SK-N-SH (cell line): ENCODE data around the gene FCER1G. TPM values are rescaled to one million over a fixed set of nuclear protein-coding genes. Genes with fewer than 3 reads are reported as not detected.
A peak's percentile ranks its signal among the peaks of the same experiment; 100 is the strongest.

ENCODE experiments used
- CTCF ChIA-PET: fragments of 300-600, 350-600 bp; formaldehyde crosslinking; extraction: SDS; loops from one replicate; lab custom pipeline; 2021; lab: Yijun Ruan, JAX
- POLR2A ChIA-PET: fragments of 350-600 bp; sonication (Branson Sonifier 250); formaldehyde crosslinking; extraction: SDS; loops from one replicate; lab custom pipeline; 2020; ENCODE audit warnings: antibody characterized with exemption, inconsistent platforms; lab: Yijun Ruan, JAX
- DNase-seq: peaks from one replicate; pipeline ENCODE4 v3.0.0; 2012
- H2AFZ ChIP-seq: fragments of 200-600 bp; sonication (generic); 2 replicates; pipeline ENCODE4 v1.8.1; 2016; ENCODE audit warnings: antibody characterized with exemption, mild to moderate bottlenecking, low read depth
- H3F3A ChIP-seq: fragments of 200-600 bp; sonication (generic); replicated peaks from 2 replicates; pipeline ENCODE3; 2016; ENCODE audit warnings: antibody characterized with exemption, mild to moderate bottlenecking; ENCODE audit not compliant: insufficient read depth
- H3K27ac ChIP-seq, 2 experiments: fragments of 200-500 bp in 1 of 2; fragments of 200-600 bp in 1 of 2; sonication (Bioruptor generic) in 1 of 2; sonication (generic), shearing (Covaris generic) in 1 of 2; 2 replicates each; pipeline versions ENCODE4 v1.5.1 to v1.6.1; 2014 to 2016; ENCODE audit warnings: low read depth in 2 of 2, inconsistent platforms in 1 of 2, low read length in 1 of 2, mild to moderate bottlenecking in 1 of 2, mixed read lengths in 1 of 2
- H3K27me3 ChIP-seq: fragments of 200-600 bp; sonication (generic), shearing (Covaris generic); 2 replicates; pipeline ENCODE4 v1.6.1; 2016; ENCODE audit warnings: mixed run types; ENCODE audit not compliant: insufficient read depth
- H3K36me3 ChIP-seq, 2 experiments: fragments of 200-500 bp in 1 of 2; fragments of 200-600 bp in 1 of 2; sonication (Bioruptor generic) in 1 of 2; sonication (generic) in 1 of 2; replicated peaks in 1 of 2; 2 replicates each; pipeline versions ENCODE3 to v1.5.1; 2014 to 2016; ENCODE audit warnings: low read length in 1 of 2, mild to moderate bottlenecking in 1 of 2; ENCODE audit not compliant: insufficient read depth in 2 of 2, control insufficient read depth in 1 of 2
- H3K4me1 ChIP-seq, 2 experiments: fragments of 200-500 bp in 1 of 2; fragments of 200-600 bp in 1 of 2; sonication (Bioruptor generic) in 1 of 2; sonication (generic), shearing (Covaris generic) in 1 of 2; 2 replicates each; pipeline versions ENCODE4 v1.5.1 to v1.6.1; 2014 to 2016; ENCODE audit warnings: low read depth in 1 of 2, low read length in 1 of 2, mixed run types in 1 of 2; ENCODE audit not compliant: insufficient read depth in 2 of 2, control insufficient read depth in 1 of 2
- H3K4me2 ChIP-seq: fragments of 200-600 bp; sonication (generic), shearing (Covaris generic); 2 replicates; pipeline ENCODE4 v1.6.1; 2017; ENCODE audit warnings: mixed run types
- H3K4me3 ChIP-seq, 2 experiments: fragments of 200-500 bp in 1 of 2; fragments of 200-600 bp in 1 of 2; sonication (Bioruptor generic) in 1 of 2; sonication (generic), shearing (Covaris generic) in 1 of 2; 2 replicates each; pipeline versions ENCODE4 v1.5.1 to v1.8.1; 2014 to 2016; ENCODE audit warnings: low read depth in 2 of 2, inconsistent platforms in 1 of 2, low read length in 1 of 2, mild to moderate bottlenecking in 1 of 2, mixed read lengths in 1 of 2, moderate library complexity in 1 of 2
- H3K79me2 ChIP-seq: fragments of 200-600 bp; sonication (generic); 2 replicates; pipeline ENCODE4 v1.8.1; 2017; ENCODE audit warnings: mild to moderate bottlenecking; ENCODE audit not compliant: insufficient read depth
- H3K9ac ChIP-seq: fragments of 200-600 bp; sonication (generic); 2 replicates; pipeline ENCODE4 v1.6.1; 2017; ENCODE audit warnings: mixed run types
- H3K9me2 ChIP-seq: fragments of 200-600 bp; sonication (generic); 2 replicates; pipeline ENCODE4 v1.6.1; 2017; ENCODE audit warnings: mixed run types
- H3K9me3 ChIP-seq: fragments of 200-600 bp; sonication (generic); 2 replicates; pipeline ENCODE4 v1.6.1; 2017; ENCODE audit warnings: mixed run types, mild to moderate bottlenecking, moderate library complexity
- H4K20me1 ChIP-seq: fragments of 200-600 bp; sonication (generic); 2 replicates; pipeline ENCODE4 v1.6.1; 2017; ENCODE audit warnings: mild to moderate bottlenecking, mixed run types; ENCODE audit not compliant: insufficient read depth
- CTCF ChIP-seq: fragments of 200-600 bp; sonication (generic); IDR thresholded peaks from 2 replicates; pipeline ENCODE4 v1.6.1; 2017; ENCODE audit warnings: antibody characterized with exemption, mild to moderate bottlenecking, moderate library complexity
- EP300 ChIP-seq, 2 experiments: IDR thresholded peaks; 2 replicates each; pipeline versions ENCODE4 v1.4.0 to v1.6.1; 2012; ENCODE audit warnings: borderline replicate concordance in 1 of 2, low read depth in 1 of 2, low read length in 1 of 2
- FOSL2 ChIP-seq: IDR thresholded peaks from 2 replicates; pipeline ENCODE4 v1.4.0; 2012; ENCODE audit warnings: low read depth, mild to moderate bottlenecking, moderate library complexity, borderline replicate concordance
- FOXJ3 ChIP-seq: sonication (generic); formaldehyde crosslinking; IDR thresholded peaks from 2 replicates; pipeline ENCODE4 v1.5.1; 2020; ENCODE audit warnings: mild to moderate bottlenecking, missing genetic modification reagents
- JUND ChIP-seq: IDR thresholded peaks from 2 replicates; pipeline ENCODE4 v1.4.0; 2012
- MAX ChIP-seq: IDR thresholded peaks from 2 replicates; pipeline ENCODE4 v1.4.0; 2012; ENCODE audit warnings: low read depth
- MEF2A ChIP-seq: IDR thresholded peaks from 2 replicates; pipeline ENCODE4 v1.4.0; 2012; ENCODE audit warnings: low read depth, borderline replicate concordance
- MXI1 ChIP-seq: IDR thresholded peaks from 2 replicates; pipeline ENCODE4 v1.6.1; 2012; ENCODE audit warnings: mild to moderate bottlenecking, low read depth, low read length, improper control_type of control experiment
- NRF1 ChIP-seq: IDR thresholded peaks from 2 replicates; pipeline ENCODE4 v1.6.1; 2012; ENCODE audit warnings: low read depth, mild to moderate bottlenecking, low read length
- PBX3 ChIP-seq: IDR thresholded peaks from 2 replicates; pipeline ENCODE4; 2012
- RCOR1 ChIP-seq: fragments of 150-350 bp; IDR thresholded peaks from 2 replicates; pipeline ENCODE4 v1.6.1; 2017; ENCODE audit warnings: antibody characterized with exemption, low read length
- REST ChIP-seq: IDR thresholded peaks from 2 replicates; pipeline ENCODE4 v1.6.1; 2012; ENCODE audit warnings: mild to moderate bottlenecking, low read depth, low read length, moderate library complexity
- RFX5 ChIP-seq: IDR thresholded peaks from 2 replicates; pipeline ENCODE4 v1.6.1; 2012; ENCODE audit warnings: mild to moderate bottlenecking, improper control_type of control experiment, low read length
- TAF1 ChIP-seq: IDR thresholded peaks from 2 replicates; pipeline ENCODE4 v1.6.1; 2012; ENCODE audit warnings: low read depth, mild to moderate bottlenecking, low read length, moderate library complexity, borderline replicate concordance
- TCF12 ChIP-seq: IDR thresholded peaks from 2 replicates; pipeline ENCODE4 v1.4.0; 2012
- TEAD4 ChIP-seq: IDR thresholded peaks from 2 replicates; pipeline ENCODE4 v1.4.0; 2012; ENCODE audit warnings: mild to moderate bottlenecking, borderline replicate concordance; ENCODE audit not compliant: insufficient read depth
- USF1 ChIP-seq: IDR thresholded peaks from 2 replicates; pipeline ENCODE4 v1.4.0; 2012; ENCODE audit warnings: low read depth, borderline replicate concordance
- YY1 ChIP-seq: IDR thresholded peaks from 2 replicates; pipeline ENCODE4 v1.4.0; 2012; ENCODE audit warnings: low read depth, mild to moderate bottlenecking
- ZBTB33 ChIP-seq: IDR thresholded peaks from 2 replicates; pipeline ENCODE4 v1.4.0; 2012; ENCODE audit warnings: low read depth, borderline replicate concordance
- WGBS: methylation state at CpG from one replicate; pipeline ENCODE4 v1.1.6; 2017; ENCODE audit warnings: low lambda C conversion rate; 5-methylcytosine and 5-hydroxymethylcytosine counted together
- polyA plus RNA-seq, 3 experiments: library from polyadenylated mRNA; depleted of rRNA; stranded (reverse); fragments of >200 nt; gene quantifications; 2 replicates each; pipeline ENCODE4 v1.2.3, GENCODE V29; 2012

The FCER1G gene
- polyA plus RNA-seq, 1 of the 3 experiments (the other 2 are of a cell fraction) = 0.61 TPM

GRCh38 chr1:161185732-161186311, 29.3 kb upstream of the FCER1G start:
- Histone ChIP-seq H3K79me2 (no peaks in the 10 kb centered on the region), H3K4me1 (peaks cover 0 to 10% of the 10 kb centered on the region in 2 experiments; a peak in 3 of 4 replicates), H3K9me3 (no peaks in the 10 kb centered on the region), H4K20me1 (no peaks in the 10 kb centered on the region), H2AFZ (peak overlapping the region; percentile 43), H3K4me3 (no peak overlapping the region), H3K9ac (no peak overlapping the region), H3F3A (peaks cover 6% of the 10 kb centered on the region), H3K9me2 (no peaks in the 10 kb centered on the region), H3K27ac (peak overlapping the region in 1 of 2 experiments; percentile 77; a peak in 2 of 4 replicates), H3K27me3 (no peaks in the 10 kb centered on the region), H3K36me3 (peaks cover 0 to 2% of the 10 kb centered on the region in 2 experiments), H3K4me2 (no peak overlapping the region)
- 75% methylated on average over 2 of the region's 2 CpGs for WGBS
- POLR2A ChIA-PET = no interaction called here
- CTCF ChIA-PET = interaction anchor here (2.2 kb wide), 1 partner anchor 20 kb away, joined by 10 read pairs; the partner anchor contains the start of gene PPOX
- no peak for TF ChIP-seq FOXJ3 (CRISPR knock-in tag)
- TF ChIP-seq TAF1 = no peak
- no peak for TF ChIP-seq JUND
- TF ChIP-seq PBX3 = no peak
- TF ChIP-seq REST = no peak
- TF ChIP-seq MXI1 = no peak
- no peak for TF ChIP-seq YY1
- no peak for TF ChIP-seq RCOR1
- TF ChIP-seq MAX = no peak
- TF ChIP-seq NRF1 = no peak
- no peak for TF ChIP-seq CTCF
- TF ChIP-seq FOSL2 = no peak
- no peak for TF ChIP-seq TCF12
- TF ChIP-seq TEAD4 = no peak
- TF ChIP-seq MEF2A = no peak
- no peak for TF ChIP-seq USF1
- TF ChIP-seq ZBTB33 = no peak
- no peak for TF ChIP-seq RFX5
- no peak for TF ChIP-seq EP300 (IDR thresholded peaks at IDR 0.05; ENCODE audit: borderline replicate concordance in 1 of 2, low read depth in 1 of 2, low read length in 1 of 2)
- no peak for DNase-seq
